Smooth muscle cell (in vitro differentiated cells): ENCODE results near the gene CFLAR. TPM values are rescaled to one million over a fixed set of nuclear protein-coding genes. Genes with fewer than 3 reads are reported as not detected.

Source experiments
- DNase-seq: peaks from one replicate; lab custom pipeline; 2025; ENCODE audit not compliant: unreplicated experiment; lab: John Stamatoyannopoulos, UW
- H2AFZ ChIP-seq: fragments of 200-600 bp; sonication (generic); 2 replicates; pipeline ENCODE4 v1.6.0; 2016; ENCODE audit warnings: antibody characterized with exemption, low read depth, mild to moderate bottlenecking
- H3F3A ChIP-seq: fragments of 200-600 bp; sonication (generic); 2 replicates; pipeline ENCODE4 v1.6.0; 2017; ENCODE audit warnings: antibody characterized with exemption, low read depth
- H3K27ac ChIP-seq: fragments of 200-600 bp; sonication (generic); 2 replicates; pipeline ENCODE4 v1.5.1; 2016; ENCODE audit warnings: low read depth, mild to moderate bottlenecking
- H3K27me3 ChIP-seq: fragments of 200-600 bp; sonication (generic); 2 replicates; pipeline ENCODE4 v1.6.1; 2016; ENCODE audit warnings: low read depth, mild to moderate bottlenecking
- H3K36me3 ChIP-seq: fragments of 200-600 bp; sonication (generic); 2 replicates; pipeline ENCODE4 v1.5.1; 2016; ENCODE audit warnings: low read depth
- H3K4me1 ChIP-seq: fragments of 200-600 bp; sonication (generic); 2 replicates; pipeline ENCODE4 v1.5.1; 2016; ENCODE audit warnings: low read depth
- H3K4me2 ChIP-seq: fragments of 200-600 bp; sonication (generic); 2 replicates; pipeline ENCODE4 v1.6.0; 2016; ENCODE audit warnings: mild to moderate bottlenecking
- H3K4me3 ChIP-seq: fragments of 200-600 bp; sonication (generic); 2 replicates; pipeline ENCODE4 v1.5.1; 2016; ENCODE audit warnings: mild to moderate bottlenecking
- H3K79me2 ChIP-seq: fragments of 200-600 bp; sonication (generic); 2 replicates; pipeline ENCODE4 v1.6.0; 2016; ENCODE audit warnings: low read depth, mild to moderate bottlenecking
- H3K9ac ChIP-seq: fragments of 200-600 bp; sonication (generic); 2 replicates; pipeline ENCODE4 v1.6.0; 2016; ENCODE audit warnings: low read depth
- H3K9me3 ChIP-seq: fragments of 200-600 bp; sonication (generic); replicated peaks from 2 replicates; pipeline ENCODE4 v1.5.1; 2016; ENCODE audit warnings: low read depth
- H4K20me1 ChIP-seq: fragments of 200-600 bp; sonication (generic); 2 replicates; pipeline ENCODE4 v1.6.0; 2016; ENCODE audit warnings: low read depth
- WGBS: methylation state at CpG from one replicate; pipeline ENCODE4 v1.1.7; 2016; ENCODE audit warnings: low lambda C conversion rate; 5-methylcytosine and 5-hydroxymethylcytosine counted together
- polyA plus RNA-seq: library from polyadenylated mRNA; unstranded; fragments of >200 nt; fragmentation: Nextera tagmentation; extraction: Ambion mirVana; gene quantifications from 2 replicates; pipeline ENCODE4 v1.2.1, GENCODE V29; 2016
- total RNA-seq: library from RNA; depleted of rRNA; stranded (reverse); fragments of >200 nt; gene quantifications from 2 replicates; pipeline ENCODE4 v1.2.3, GENCODE V29; 2014
- TF ChIP-seq, protein P1 (sequence below): fragments of 200-600 bp; sonication (generic); IDR thresholded peaks from 2 replicates; pipeline ENCODE4 v1.5.1; 2017; ENCODE audit warnings: borderline replicate concordance, mild to moderate bottlenecking, antibody characterized with exemption; ENCODE audit not compliant: insufficient read depth, poor library complexity, severe bottlenecking

The CFLAR gene
- total and polyA plus RNA-seq, 2 experiments from 2014 or later: 16.0 to 27.1 TPM

DNA sequence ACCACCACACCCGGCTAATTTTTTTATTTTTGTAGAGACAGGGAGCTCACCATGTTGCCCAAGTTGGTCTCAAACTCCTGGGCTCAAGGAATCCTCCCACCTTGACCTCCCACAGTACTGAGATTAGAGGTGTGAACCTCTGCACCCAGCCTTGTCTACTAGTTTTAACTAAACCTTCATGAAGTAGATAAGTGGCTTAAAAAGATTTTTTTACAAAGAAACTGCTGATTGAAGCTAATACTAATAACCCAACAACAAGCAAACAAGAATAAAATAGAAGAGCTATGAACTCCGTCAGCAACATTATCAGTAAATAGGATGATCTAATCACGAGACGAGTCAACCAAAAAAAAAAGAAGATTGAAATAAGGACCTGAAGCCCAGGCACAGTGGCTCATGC is 25.4 kb upstream of the CFLAR start:
- no peaks in the 10 kb centered on the region for H4K20me1 ChIP-seq
- no peak overlapping the region for H3K27ac ChIP-seq
- H3F3A ChIP-seq: no peaks in the 10 kb centered on the region
- no peaks in the 10 kb centered on the region for H3K36me3 ChIP-seq
- H3K79me2 ChIP-seq: no peaks in the 10 kb centered on the region
- WGBS: 93% methylated on average over 4 of the region's 4 CpGs
- H3K27me3 ChIP-seq: no peaks in the 10 kb centered on the region
- H3K4me2 ChIP-seq: no peak overlapping the region
- H3K9me3 ChIP-seq: no peaks in the 10 kb centered on the region
- TF ChIP-seq, protein P1, sequence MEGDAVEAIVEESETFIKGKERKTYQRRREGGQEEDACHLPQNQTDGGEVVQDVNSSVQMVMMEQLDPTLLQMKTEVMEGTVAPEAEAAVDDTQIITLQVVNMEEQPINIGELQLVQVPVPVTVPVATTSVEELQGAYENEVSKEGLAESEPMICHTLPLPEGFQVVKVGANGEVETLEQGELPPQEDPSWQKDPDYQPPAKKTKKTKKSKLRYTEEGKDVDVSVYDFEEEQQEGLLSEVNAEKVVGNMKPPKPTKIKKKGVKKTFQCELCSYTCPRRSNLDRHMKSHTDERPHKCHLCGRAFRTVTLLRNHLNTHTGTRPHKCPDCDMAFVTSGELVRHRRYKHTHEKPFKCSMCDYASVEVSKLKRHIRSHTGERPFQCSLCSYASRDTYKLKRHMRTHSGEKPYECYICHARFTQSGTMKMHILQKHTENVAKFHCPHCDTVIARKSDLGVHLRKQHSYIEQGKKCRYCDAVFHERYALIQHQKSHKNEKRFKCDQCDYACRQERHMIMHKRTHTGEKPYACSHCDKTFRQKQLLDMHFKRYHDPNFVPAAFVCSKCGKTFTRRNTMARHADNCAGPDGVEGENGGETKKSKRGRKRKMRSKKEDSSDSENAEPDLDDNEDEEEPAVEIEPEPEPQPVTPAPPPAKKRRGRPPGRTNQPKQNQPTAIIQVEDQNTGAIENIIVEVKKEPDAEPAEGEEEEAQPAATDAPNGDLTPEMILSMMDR: no peak
- no peak overlapping the region for H2AFZ ChIP-seq
- no peak overlapping the region for H3K9ac ChIP-seq
- no peaks in the 10 kb centered on the region for H3K4me1 ChIP-seq
- no peak overlapping the region for H3K4me3 ChIP-seq
- DNase-seq: no peak

DNA sequence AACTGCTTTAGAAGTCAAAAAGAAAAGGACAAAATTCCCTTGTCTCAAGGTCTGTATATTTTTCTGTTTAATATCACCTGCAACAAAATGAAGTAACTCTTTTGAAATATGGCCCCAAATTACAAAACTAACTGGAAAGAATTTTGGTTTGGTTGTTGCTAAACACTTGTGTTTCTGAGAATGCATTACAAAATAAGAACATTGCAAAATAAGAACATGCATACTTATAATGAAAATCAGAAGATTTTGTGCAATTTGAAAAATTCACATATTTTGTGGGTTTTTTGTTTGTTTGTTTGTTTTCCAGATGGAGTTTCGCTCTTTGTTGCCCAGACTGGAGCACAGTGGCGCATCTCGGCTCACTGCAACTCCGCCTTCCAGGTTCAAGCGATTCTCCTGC is 22.4 kb upstream of the CFLAR start:
- 100% methylated on average over 5 of the region's 5 CpGs for WGBS
- Histone ChIP-seq H3K27me3 (no peaks in the 10 kb centered on the region), H3K4me3 (no peak overlapping the region), H3K4me2 (no peak overlapping the region), H3K4me1 (no peaks in the 10 kb centered on the region), H4K20me1 (no peaks in the 10 kb centered on the region), H3K36me3 (no peaks in the 10 kb centered on the region), H3K27ac (no peak overlapping the region), H3K9ac (no peak overlapping the region), H3F3A (no peaks in the 10 kb centered on the region), H3K79me2 (no peaks in the 10 kb centered on the region), H2AFZ (no peak overlapping the region), H3K9me3 (no peaks in the 10 kb centered on the region)
- TF ChIP-seq, protein P1: no peak
- DNase-seq: no peak

- H2AFZ ChIP-seq: no peak overlapping the region
- H3K79me2 ChIP-seq: no peaks in the 10 kb centered on the region
- no peak overlapping the region for H3K4me2 ChIP-seq
- TF ChIP-seq, protein P1: no peak
- no peak for DNase-seq
- H3K36me3 ChIP-seq: no peaks in the 10 kb centered on the region
- H3K9me3 ChIP-seq: no peaks in the 10 kb centered on the region
- no peak overlapping the region for H3K27ac ChIP-seq
- H3K27me3 ChIP-seq: no peaks in the 10 kb centered on the region
- no peaks in the 10 kb centered on the region for H4K20me1 ChIP-seq
- H3K9ac ChIP-seq: no peak overlapping the region
- WGBS: 96% methylated on average over 3 of the region's 3 CpGs
- H3F3A ChIP-seq: no peaks in the 10 kb centered on the region
- H3K4me3 ChIP-seq: no peak overlapping the region
- H3K4me1 ChIP-seq: no peaks in the 10 kb centered on the region
These were observed 15.5 kb upstream of the CFLAR start for GRCh38 chr2:201100497-201100896.

GRCh38 chr2:201105759-201106158 is 10.2 kb upstream of the CFLAR start:
- Histone ChIP-seq H3K9me3 (no peaks in the 10 kb centered on the region), H3K79me2 (no peaks in the 10 kb centered on the region), H3K27me3 (no peaks in the 10 kb centered on the region), H3K4me2 (no peak overlapping the region), H3K27ac (no peak overlapping the region), H2AFZ (no peak overlapping the region), H3F3A (no peaks in the 10 kb centered on the region), H3K4me1 (no peaks in the 10 kb centered on the region), H3K4me3 (no peak overlapping the region), H3K9ac (no peak overlapping the region), H4K20me1 (no peaks in the 10 kb centered on the region), H3K36me3 (no peaks in the 10 kb centered on the region)
- 100% methylated on average over 1 of the region's 1 CpG for WGBS
- DNase-seq: no peak
- TF ChIP-seq, protein P1: no peak
